Trophoblast cell (in vitro differentiated cells and primary cell): ENCODE results near the gene FGD4.

Experiments
- DNase-seq, 2 donors: peaks; one replicate each; pipeline ENCODE4 v3.0.0-alpha.2; 2016
- H2AFZ ChIP-seq: 2 replicates; pipeline ENCODE4 v1.6.1; 2013; ENCODE audit warnings: low read length, moderate library complexity, mild to moderate bottlenecking; ENCODE audit not compliant: insufficient read depth, poor library complexity
- H2AK5ac ChIP-seq: 2 replicates; pipeline ENCODE4 v1.6.1; 2013; ENCODE audit warnings: mild to moderate bottlenecking, low read length
- H2BK120ac ChIP-seq: 2 replicates; pipeline ENCODE4 v1.6.1; 2013; ENCODE audit warnings: low read length, mild to moderate bottlenecking, moderate library complexity; ENCODE audit not compliant: insufficient read depth, poor library complexity
- H2BK12ac ChIP-seq: 2 replicates; pipeline ENCODE4 v1.6.1; 2013; ENCODE audit warnings: mild to moderate bottlenecking, low read length, moderate library complexity
- H2BK5ac ChIP-seq: 2 replicates; pipeline ENCODE4 v1.6.1; 2013; ENCODE audit warnings: low read length, low read depth, moderate library complexity, mild to moderate bottlenecking; ENCODE audit not compliant: poor library complexity
- H3K14ac ChIP-seq: 2 replicates; pipeline ENCODE4 v1.6.1; 2013; ENCODE audit warnings: mild to moderate bottlenecking, low read length
- H3K18ac ChIP-seq: 2 replicates; pipeline ENCODE4 v1.6.1; 2013; ENCODE audit warnings: mild to moderate bottlenecking, low read length
- H3K23ac ChIP-seq: 2 replicates; pipeline ENCODE4 v1.6.1; 2013; ENCODE audit warnings: low read length
- H3K27ac ChIP-seq: 2 replicates; pipeline ENCODE4 v1.5.1; 2013; ENCODE audit warnings: low read depth, mild to moderate bottlenecking, inconsistent platforms, low read length, moderate library complexity
- H3K27me3 ChIP-seq: 2 replicates; pipeline ENCODE4 v1.6.1; 2013; ENCODE audit warnings: inconsistent platforms, mild to moderate bottlenecking, low read length, moderate library complexity; ENCODE audit not compliant: insufficient read depth
- H3K36me3 ChIP-seq, 2 experiments: 1 replicate in 1 of 2; 2 replicates in 1 of 2; pipeline ENCODE4 v1.6.1; 2013; ENCODE audit warnings: low read length in 2 of 2, mild to moderate bottlenecking in 2 of 2, moderate library complexity in 1 of 2; ENCODE audit not compliant: insufficient read depth in 2 of 2, control insufficient read depth in 1 of 2
- H3K4ac ChIP-seq: 2 replicates; pipeline ENCODE4 v1.6.1; 2013; ENCODE audit warnings: low read depth, mild to moderate bottlenecking, low read length, moderate library complexity
- H3K4me1 ChIP-seq, 2 experiments: 1 replicate in 1 of 2; 2 replicates in 1 of 2; pipeline ENCODE4 v1.6.1; 2013; ENCODE audit warnings: low read length in 2 of 2, mild to moderate bottlenecking in 2 of 2, moderate library complexity in 1 of 2; ENCODE audit not compliant: insufficient read depth in 2 of 2, control insufficient read depth in 1 of 2
- H3K4me2 ChIP-seq: 2 replicates; pipeline ENCODE4 v1.6.1; 2013; ENCODE audit warnings: inconsistent platforms, mild to moderate bottlenecking, low read length, moderate library complexity
- H3K4me3 ChIP-seq: 2 replicates; pipeline ENCODE4 v1.5.1; 2013; ENCODE audit warnings: mild to moderate bottlenecking, low read depth, low read length, inconsistent platforms
- H3K79me1 ChIP-seq: one replicate; pipeline ENCODE4 v1.6.1; 2013; ENCODE audit warnings: low read length
- H3K79me2 ChIP-seq: 2 replicates; pipeline ENCODE4 v1.6.1; 2013; ENCODE audit warnings: low read length, mild to moderate bottlenecking; ENCODE audit not compliant: control insufficient read depth, insufficient read depth, poor library complexity
- H3K9ac ChIP-seq: 2 replicates; pipeline ENCODE4 v1.6.1; 2013; ENCODE audit warnings: mild to moderate bottlenecking, low read length
- H3K9me3 ChIP-seq: 2 replicates; pipeline ENCODE4 v1.6.1; 2013; ENCODE audit warnings: low read depth, mild to moderate bottlenecking, control low read depth, inconsistent platforms, low read length; ENCODE audit not compliant: insufficient read depth
- H4K12ac ChIP-seq: 2 replicates; pipeline ENCODE4 v1.6.1; 2013; ENCODE audit warnings: low read depth, mild to moderate bottlenecking, low read length, moderate library complexity
- H4K8ac ChIP-seq: 2 replicates; pipeline ENCODE4 v1.6.1; 2013; ENCODE audit warnings: low read depth, mild to moderate bottlenecking, low read length, moderate library complexity
- H4K91ac ChIP-seq: one replicate; pipeline ENCODE4 v1.6.1; 2013; ENCODE audit warnings: low read depth, mild to moderate bottlenecking, low read length, moderate library complexity
- WGBS: extraction: QIAGEN DNeasy Blood & Tissue Kit; methylation state at CpG from one replicate; pipeline ENCODE4 v1.1.7; 2013; ENCODE audit warnings: missing lambda C conversion rate; ENCODE audit not compliant: insufficient read length, insufficient coverage; ENCODE audit errors: extremely low coverage; 5-methylcytosine and 5-hydroxymethylcytosine counted together

The FGD4 gene

DNA sequence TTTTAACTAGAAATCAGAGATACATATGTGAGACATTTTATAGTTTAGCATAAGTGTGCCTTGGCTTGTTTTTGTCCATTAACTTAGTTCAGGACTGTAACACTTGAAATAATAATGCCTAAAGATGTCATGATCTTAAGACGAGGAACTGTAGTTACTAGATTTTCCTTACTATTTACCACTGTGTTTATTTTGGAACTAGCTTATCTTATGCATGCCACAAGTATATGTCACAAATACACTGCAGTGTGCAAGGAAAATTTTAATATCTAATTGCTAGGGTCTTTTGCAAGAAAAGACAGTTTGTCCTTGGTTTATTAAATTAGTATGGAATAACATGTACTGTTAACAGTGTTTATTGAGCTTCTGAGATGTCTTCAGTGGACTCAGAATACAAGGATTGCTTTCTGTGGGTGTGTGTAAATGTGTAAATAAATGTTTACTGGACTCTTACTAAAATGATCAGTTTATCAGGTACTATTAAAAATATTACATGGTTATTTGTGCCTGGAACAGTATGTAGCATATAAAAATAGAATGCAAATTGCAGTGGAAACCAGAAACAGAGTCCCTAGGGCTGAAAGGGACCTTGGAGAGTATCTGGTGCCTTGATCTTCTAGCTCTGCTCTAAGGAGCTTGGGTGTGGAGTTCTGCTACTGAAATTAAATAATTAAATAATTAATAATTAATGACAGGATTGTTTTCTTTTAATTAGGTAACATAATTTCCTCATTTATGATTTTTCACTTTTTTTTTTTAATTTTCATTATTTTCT lies 58.1 kb downstream of the FGD4 start:
- WGBS, result no CpG with 5 or more reads among the region's 1 CpG
- H3K4me1 ChIP-seq, result peaks cover 0 to 2% of the 10 kb centered on the region in 2 experiments
- H3K23ac ChIP-seq, result no peak overlapping the region
- H3K27me3 ChIP-seq, result no peaks in the 10 kb centered on the region
- no peak overlapping the region for H2AK5ac ChIP-seq
- no peaks in the 10 kb centered on the region for H3K9me3 ChIP-seq
- H4K12ac ChIP-seq, result no peak overlapping the region
- no peak overlapping the region for H3K4ac ChIP-seq
- H4K8ac ChIP-seq, result no peak overlapping the region
- H2BK5ac ChIP-seq, result no peak overlapping the region
- H3K14ac ChIP-seq, result no peak overlapping the region
- no peak overlapping the region for H3K4me3 ChIP-seq
- no peak overlapping the region for H4K91ac ChIP-seq
- peaks cover 2% of the 10 kb centered on the region for H3K79me2 ChIP-seq
- no peak overlapping the region for H3K9ac ChIP-seq
- no peak overlapping the region for H3K27ac ChIP-seq
- no peaks in the 10 kb centered on the region for H3K36me3 ChIP-seq
- H3K79me1 ChIP-seq, result no peaks in the 10 kb centered on the region
- no peak overlapping the region for H2BK12ac ChIP-seq
- DNase-seq, result no peak
- no peak overlapping the region for H3K4me2 ChIP-seq
- no peak overlapping the region for H3K18ac ChIP-seq
- H2BK120ac ChIP-seq, result no peak overlapping the region
- no peak overlapping the region for H2AFZ ChIP-seq

DNA sequence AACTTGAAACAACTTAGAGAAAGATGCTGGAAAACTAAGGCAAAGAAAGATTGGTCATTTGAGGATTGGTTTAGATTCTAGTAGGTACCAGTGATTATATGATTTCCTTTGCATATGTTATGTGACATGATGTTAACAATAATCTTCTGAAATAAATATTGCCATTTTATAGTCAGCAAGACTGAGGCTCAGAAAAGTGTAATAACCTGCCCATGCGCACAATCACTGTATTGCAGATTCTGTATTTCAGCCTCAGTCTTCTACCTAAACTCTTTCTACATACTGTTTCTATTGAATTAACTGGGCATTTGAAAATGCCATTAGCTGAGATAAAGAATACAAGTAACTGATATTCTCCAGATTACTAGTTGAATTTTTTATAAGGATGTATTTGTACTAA lies 61.3 kb downstream of the FGD4 start:
- H3K4me2 ChIP-seq, result no peak overlapping the region
- no CpG with 5 or more reads among the region's 1 CpG for WGBS
- H3K4me3 ChIP-seq, result no peak overlapping the region
- H3K18ac ChIP-seq, result no peak overlapping the region
- DNase-seq, result no peak
- no peak overlapping the region for H4K8ac ChIP-seq
- H4K91ac ChIP-seq, result no peak overlapping the region
- H3K4me1 ChIP-seq, result peaks cover 0 to 2% of the 10 kb centered on the region in 2 experiments
- H3K23ac ChIP-seq, result no peak overlapping the region
- no peak overlapping the region for H2BK120ac ChIP-seq
- no peaks in the 10 kb centered on the region for H3K9me3 ChIP-seq
- no peak overlapping the region for H3K4ac ChIP-seq
- no peak overlapping the region for H3K9ac ChIP-seq
- no peak overlapping the region for H4K12ac ChIP-seq
- no peaks in the 10 kb centered on the region for H3K79me1 ChIP-seq
- no peak overlapping the region for H2AK5ac ChIP-seq
- H2BK5ac ChIP-seq, result no peak overlapping the region
- no peaks in the 10 kb centered on the region for H3K27me3 ChIP-seq
- no peaks in the 10 kb centered on the region for H3K36me3 ChIP-seq
- peaks cover 2% of the 10 kb centered on the region for H3K79me2 ChIP-seq
- H3K27ac ChIP-seq, result no peak overlapping the region
- no peak overlapping the region for H3K14ac ChIP-seq
- H2BK12ac ChIP-seq, result no peak overlapping the region
- no peak overlapping the region for H2AFZ ChIP-seq

DNA sequence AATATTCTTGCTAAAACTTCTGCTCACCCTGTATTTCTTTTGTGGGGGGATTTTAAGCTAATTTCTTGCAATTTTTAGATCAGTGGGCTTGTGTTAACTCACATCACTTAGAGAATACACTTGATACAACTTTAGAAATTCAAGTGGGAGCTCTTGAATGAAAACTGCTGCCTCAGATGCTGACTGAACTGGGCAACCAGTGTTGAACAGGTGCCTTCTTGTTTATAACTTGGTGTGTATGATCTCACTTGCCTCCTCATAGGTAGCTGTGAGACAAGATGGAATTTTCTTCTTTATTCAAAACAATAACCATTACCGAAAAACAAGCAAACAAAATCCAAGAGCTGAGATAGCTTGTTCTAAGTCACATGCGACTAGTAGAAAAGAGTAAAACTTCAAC lies 63.5 kb downstream of the FGD4 start:
- no peak overlapping the region for H3K27ac ChIP-seq
- H3K14ac ChIP-seq, result no peak overlapping the region
- no peak overlapping the region for H2BK12ac ChIP-seq
- no peak overlapping the region for H2AFZ ChIP-seq
- H4K12ac ChIP-seq, result no peak overlapping the region
- H3K79me2 ChIP-seq, result peaks cover 2% of the 10 kb centered on the region
- H3K36me3 ChIP-seq, result no peaks in the 10 kb centered on the region
- H3K79me1 ChIP-seq, result no peaks in the 10 kb centered on the region
- no peak overlapping the region for H3K18ac ChIP-seq
- H4K91ac ChIP-seq, result no peak overlapping the region
- H3K4me2 ChIP-seq, result no peak overlapping the region
- no peak overlapping the region for H3K4me3 ChIP-seq
- no peak overlapping the region for H2BK5ac ChIP-seq
- H3K27me3 ChIP-seq, result no peaks in the 10 kb centered on the region
- H2AK5ac ChIP-seq, result no peak overlapping the region
- no peak overlapping the region for H2BK120ac ChIP-seq
- H3K4ac ChIP-seq, result no peak overlapping the region
- H4K8ac ChIP-seq, result no peak overlapping the region
- H3K9ac ChIP-seq, result no peak overlapping the region
- WGBS, result no CpG with 5 or more reads among the region's 2 CpGs
- H3K23ac ChIP-seq, result no peak overlapping the region
- DNase-seq, result no peak
- H3K9me3 ChIP-seq, result no peaks in the 10 kb centered on the region
- H3K4me1 ChIP-seq, result peaks cover 0 to 2% of the 10 kb centered on the region in 2 experiments

DNA sequence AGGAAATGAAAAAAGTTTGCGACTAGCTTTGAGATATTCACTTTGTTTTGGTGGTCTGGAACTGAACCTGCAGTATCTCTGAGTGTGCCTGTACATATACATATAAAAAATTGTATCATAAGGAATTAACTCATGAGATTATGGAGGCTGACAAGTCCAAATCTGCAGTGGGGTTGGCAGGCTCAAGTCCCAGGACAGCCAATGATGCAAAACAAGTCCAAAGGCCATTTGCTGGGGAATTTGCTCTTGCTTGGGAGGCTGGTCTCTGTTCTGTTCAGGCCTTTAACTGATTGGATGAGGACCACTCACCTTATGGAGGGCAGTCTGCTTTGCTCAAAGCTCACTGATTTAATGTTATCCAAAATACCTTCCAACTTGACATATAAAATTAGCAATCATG lies 66.8 kb downstream of the FGD4 start:
- no CpG with 5 or more reads among the region's 1 CpG for WGBS
- no peak overlapping the region for H3K18ac ChIP-seq
- H3K9me3 ChIP-seq, result no peaks in the 10 kb centered on the region

More for the DNA sequence above, 66.8 kb downstream of the FGD4 start:
- H3K4me3 ChIP-seq, result no peak overlapping the region
- no peaks in the 10 kb centered on the region for H3K36me3 ChIP-seq
- H3K4ac ChIP-seq, result no peak overlapping the region
- H3K27ac ChIP-seq, result no peak overlapping the region
- H3K4me2 ChIP-seq, result no peak overlapping the region
- no peak overlapping the region for H3K9ac ChIP-seq
- no peak overlapping the region for H4K12ac ChIP-seq
- no peak overlapping the region for H2BK120ac ChIP-seq
- no peak overlapping the region for H2BK5ac ChIP-seq
- peaks cover 0 to 2% of the 10 kb centered on the region in 2 experiments for H3K4me1 ChIP-seq
- no peaks in the 10 kb centered on the region for H3K79me2 ChIP-seq
- H2AK5ac ChIP-seq, result no peak overlapping the region
- no peak overlapping the region for H4K8ac ChIP-seq
- H3K27me3 ChIP-seq, result no peaks in the 10 kb centered on the region
- no peak for DNase-seq
- H2BK12ac ChIP-seq, result no peak overlapping the region
- H4K91ac ChIP-seq, result no peak overlapping the region
- no peaks in the 10 kb centered on the region for H3K79me1 ChIP-seq
- H3K14ac ChIP-seq, result no peak overlapping the region
- H2AFZ ChIP-seq, result no peak overlapping the region
- H3K23ac ChIP-seq, result no peak overlapping the region
